ENCODE measurements around the gene ANGPTL7. TPM values are rescaled to one million over a fixed set of nuclear protein-coding genes. Genes with fewer than 3 reads are reported as not detected.
"Not testable (repeated sequence)": the region's sequence is repeated elsewhere in the genome, so short reads cannot be mapped to it uniquely, and the experiment has no call there.

The ANGPTL7 gene
- total RNA-seq, 1 experiment from 2014 or later: not detected

- Histone ChIP-seq H3K9me3 (no peaks in the 10 kb centered on the region), H3K4me1 (no peaks in the 10 kb centered on the region), H3K27me3 (replicated peaks; ENCODE audit: control insufficient read depth, insufficient read depth, low read length) (no peaks in the 10 kb centered on the region), H3K36me3 (ENCODE audit: control insufficient read depth, insufficient read depth, low read length) (no peaks in the 10 kb centered on the region), H3K4me3 (ENCODE audit: low read depth, low read length) (no peak overlapping the region)
- H3K36me3 Mint-ChIP-seq (ENCODE audit: insufficient read depth, unreplicated experiment): peaks cover 9% of the 10 kb centered on the region
- DNase-seq: no peak
- CTCF ChIA-PET: no interaction called here
- no peaks in the 10 kb centered on the region for H3K27me3 Mint-ChIP-seq (ENCODE audit: insufficient read depth, unreplicated experiment)
- no peak overlapping the region for H3K4me3 Mint-ChIP-seq (ENCODE audit: unreplicated experiment)
- H3K4me1 Mint-ChIP-seq (ENCODE audit: low read depth, unreplicated experiment): no peaks in the 10 kb centered on the region
- TF ChIP-seq CTCF (IDR thresholded peaks at IDR 0.05; ENCODE audit: insufficient read depth in 1 of 2, low read depth in 1 of 2, low read length in 1 of 2, severe bottlenecking in 1 of 2, unreplicated experiment in 1 of 2): no peak
- no peak overlapping the region for H3K27ac Mint-ChIP-seq (ENCODE audit: unreplicated experiment)
- no TSS peak for BruUV-seq (replicated peaks)
- intact Hi-C loops (cut with micrococcal nuclease; ENCODE audit: unreplicated experiment): no loop called here
- H3K9me3 Mint-ChIP-seq (ENCODE audit: unreplicated experiment): no peaks in the 10 kb centered on the region
- POLR2A ChIA-PET: no interaction called here
Measured at GRCh38 chr1:11178021-11179015, 10.8 kb upstream of the ANGPTL7 start.

- intact Hi-C loops (cut with micrococcal nuclease; ENCODE audit: unreplicated experiment): no loop called here
Measured at GRCh38 chr1:11179125-11179524, 10.0 kb upstream of the ANGPTL7 start.

GRCh38 chr1:11179749-11180148 is 9.4 kb upstream of the ANGPTL7 start:
- H3K27me3 Mint-ChIP-seq (ENCODE audit: insufficient read depth, unreplicated experiment); H3K27ac Mint-ChIP-seq (ENCODE audit: unreplicated experiment); intact Hi-C loops (cut with micrococcal nuclease; ENCODE audit: unreplicated experiment); H3K27me3 ChIP-seq (replicated peaks; ENCODE audit: control insufficient read depth, insufficient read depth, low read length); H3K9me3 ChIP-seq; H3K9me3 Mint-ChIP-seq (ENCODE audit: unreplicated experiment); H3K36me3 Mint-ChIP-seq (ENCODE audit: insufficient read depth, unreplicated experiment); BruUV-seq (replicated peaks); H3K36me3 ChIP-seq (ENCODE audit: control insufficient read depth, insufficient read depth, low read length); H3K4me3 Mint-ChIP-seq (ENCODE audit: unreplicated experiment); H3K4me3 ChIP-seq (ENCODE audit: low read depth, low read length); H3K4me1 ChIP-seq; H3K4me1 Mint-ChIP-seq (ENCODE audit: low read depth, unreplicated experiment): not testable (repeated sequence)
- CTCF ChIA-PET: interaction anchor here (1.3 kb wide), 1 partner anchor 143 kb away, joined by 3 read pairs; no protein-coding TSS in a partner anchor
- POLR2A ChIA-PET: interaction anchor here (0.7 kb wide), 2 partner anchors 40 to 86 kb away, joined by 3 read pairs; no protein-coding TSS in a partner anchor
- peak in 1 of 2 experiments; percentile 14 for DNase-seq

More at GRCh38 chr1:11179125-11179524, 10.0 kb upstream of the ANGPTL7 start:
- no peaks in the 10 kb centered on the region for H3K4me1 ChIP-seq
- no peak for DNase-seq
- ChIA-PET POLR2A (no interaction called here), CTCF (interaction anchor here (1.3 kb wide), 1 partner anchor 142 kb away, joined by 3 read pairs; no protein-coding TSS in a partner anchor)
- no peaks in the 10 kb centered on the region for H3K4me1 Mint-ChIP-seq (ENCODE audit: low read depth, unreplicated experiment)
- H3K9me3 Mint-ChIP-seq (ENCODE audit: unreplicated experiment): no peaks in the 10 kb centered on the region
- no peaks in the 10 kb centered on the region for H3K27me3 Mint-ChIP-seq (ENCODE audit: insufficient read depth, unreplicated experiment)
- no peak overlapping the region for H3K4me3 ChIP-seq (ENCODE audit: low read depth, low read length)
- no peak overlapping the region for H3K4me3 Mint-ChIP-seq (ENCODE audit: unreplicated experiment)
- H3K9me3 ChIP-seq: no peaks in the 10 kb centered on the region
- no peaks in the 10 kb centered on the region for H3K27me3 ChIP-seq (replicated peaks; ENCODE audit: control insufficient read depth, insufficient read depth, low read length)
- peaks cover 9% of the 10 kb centered on the region for H3K36me3 Mint-ChIP-seq (ENCODE audit: insufficient read depth, unreplicated experiment)
- no peaks in the 10 kb centered on the region for H3K36me3 ChIP-seq (ENCODE audit: control insufficient read depth, insufficient read depth, low read length)
- no TSS peak for BruUV-seq (replicated peaks)
- H3K27ac Mint-ChIP-seq (ENCODE audit: unreplicated experiment): no peak overlapping the region
- TF ChIP-seq CTCF (IDR thresholded peaks at IDR 0.05; ENCODE audit: insufficient read depth in 1 of 2, low read depth in 1 of 2, low read length in 1 of 2, severe bottlenecking in 1 of 2, unreplicated experiment in 1 of 2): no peak
